8988T (cell line): ENCODE results near the gene CABP1.
"Not testable (repeated sequence)": the region's sequence is repeated elsewhere in the genome, so short reads cannot be mapped to it uniquely, and the experiment has no call there.

Experiments
- DNase-seq: peaks from one replicate; pipeline ENCODE4 v3.0.0; 2011

CABP1 gene

GRCh38 chr12:120668868-120669840 lies 28.7 kb downstream of the CABP1 start:
- DNase-seq, result no peak

GRCh38 chr12:120670237-120670636 lies 29.8 kb downstream of the CABP1 start:
- not testable (repeated sequence) for DNase-seq

GRCh38 chr12:120670667-120671066 lies 30.2 kb downstream of the CABP1 start:
- no peak for DNase-seq

GRCh38 chr12:120674097-120674636 lies 33.7 kb downstream of the CABP1 start:
- no peak for DNase-seq

- no peak for DNase-seq
Measured at GRCh38 chr12:120677765-120678473, 37.5 kb downstream of the CABP1 start.

- DNase-seq, result no peak
Measured at GRCh38 chr12:120678572-120678971, 38.1 kb downstream of the CABP1 start.

GRCh38 chr12:120680165-120680738 lies 39.8 kb downstream of the CABP1 start:
- no peak for DNase-seq

- no peak for DNase-seq
Measured at GRCh38 chr12:120684523-120684932, 44.1 kb downstream of the CABP1 start.

- no peak for DNase-seq
Measured at GRCh38 chr12:120685522-120685921, 45.1 kb downstream of the CABP1 start.

- DNase-seq, result peak; percentile 86
Measured at GRCh38 chr12:120686151-120686689, 45.8 kb downstream of the CABP1 start.

- peak; percentile 87 for DNase-seq
Measured at GRCh38 chr12:120686690-120687577, 46.5 kb downstream of the CABP1 start, which contains the start of gene MLEC. Gene MLEC (plus strand): TSS chr12:120687149. CDS start chr12:120687297, 148 bp downstream.

GRCh38 chr12:120687578-120688289 lies 47.3 kb downstream of the CABP1 start:
- DNase-seq, result no peak

GRCh38 chr12:120688527-120689071 lies 48.2 kb downstream of the CABP1 start:
- no peak for DNase-seq

- DNase-seq, result no peak
Measured at GRCh38 chr12:120689397-120690082, 49.1 kb downstream of the CABP1 start.

GRCh38 chr12:120690083-120690450 lies 49.6 kb downstream of the CABP1 start:
- no peak for DNase-seq

GRCh38 chr12:120690978-120691377 lies 50.6 kb downstream of the CABP1 start:
- no peak for DNase-seq

- no peak for DNase-seq
Measured at GRCh38 chr12:120692524-120693033, 52.2 kb downstream of the CABP1 start.

- no peak for DNase-seq
Measured at GRCh38 chr12:120693848-120694247, 53.4 kb downstream of the CABP1 start.

GRCh38 chr12:120696626-120697025 lies 56.2 kb downstream of the CABP1 start:
- DNase-seq, result no peak

GRCh38 chr12:120697344-120697743 lies 56.9 kb downstream of the CABP1 start:
- DNase-seq, result no peak
